HepG2 (cell line): ENCODE measurements around the gene INO80. TPM values are rescaled to one million over a fixed set of nuclear protein-coding genes. Genes with fewer than 3 reads are reported as not detected.

ENCODE experiments used
- ATF7-NPFF ChIP-seq: sonication (generic); formaldehyde crosslinking; IDR thresholded peaks from 2 replicates; pipeline ENCODE4 v1.8.1; 2023; ENCODE audit warnings: mild to moderate bottlenecking, low read depth, missing genetic modification reagents, moderate library complexity
- EEA1 ChIP-seq: sonication (generic); formaldehyde crosslinking; IDR thresholded peaks from 2 replicates; pipeline ENCODE4 v1.5.1; 2020; ENCODE audit warnings: mild to moderate bottlenecking, missing genetic modification reagents, borderline replicate concordance
- FOXP1 ChIP-seq, 2 experiments: fragments of 450-650 bp in 1 of 2; IDR thresholded peaks; 2 replicates each; pipeline ENCODE4 v1.6.1; 2017 to 2018; ENCODE audit warnings: antibody characterized with exemption in 1 of 2
- HMGXB4 ChIP-seq, 2 experiments: sonication (generic) in 1 of 2; formaldehyde crosslinking in 1 of 2; IDR thresholded peaks; 2 replicates each; pipeline versions ENCODE4 v1.4.0 to v1.6.1; 2018 to 2020; ENCODE audit warnings: missing genetic modification reagents in 2 of 2, borderline replicate concordance in 1 of 2, low read depth in 1 of 2, mild to moderate bottlenecking in 1 of 2, missing biosample characterization in 1 of 2
- HOMEZ ChIP-seq: IDR thresholded peaks from 2 replicates; pipeline ENCODE4 v1.6.1; 2016; ENCODE audit warnings: low read depth
- MBNL3 ChIP-seq: fragments of 250-450 bp; sonication (Bioruptor Pico); conservative IDR thresholded peaks from 2 replicates; pipeline ENCODE4 v1.8.0; 2022; ENCODE audit warnings: mild to moderate bottlenecking, inconsistent platforms
- NBN ChIP-seq: fragments of 450-650 bp; conservative IDR thresholded peaks from 2 replicates; pipeline ENCODE4 v1.6.1; 2017
- PHF21A ChIP-seq: sonication (generic); formaldehyde crosslinking; IDR thresholded peaks from 2 replicates; pipeline ENCODE4 v1.5.0; 2020; ENCODE audit warnings: mild to moderate bottlenecking, missing genetic modification reagents
- RARA ChIP-seq: IDR thresholded peaks from 2 replicates; pipeline ENCODE4 v1.6.1; 2016; ENCODE audit warnings: missing genetic modification reagents, missing compliant biosample characterization
- SNAI1 ChIP-seq: sonication (generic); formaldehyde crosslinking; IDR thresholded peaks from 2 replicates; pipeline ENCODE4 v1.5.0; 2020; ENCODE audit warnings: mild to moderate bottlenecking, missing genetic modification reagents, borderline replicate concordance
- ZBTB1 ChIP-seq: sonication (generic); formaldehyde crosslinking; IDR thresholded peaks from 2 replicates; pipeline ENCODE4 v1.4.0; 2020; ENCODE audit warnings: missing genetic modification reagents, borderline replicate concordance
- ZBTB33 ChIP-seq: sonication (generic); formaldehyde crosslinking; IDR thresholded peaks from 2 replicates; pipeline ENCODE4 v1.4.0; 2020; ENCODE audit warnings: missing genetic modification reagents
- ZEB1 ChIP-seq: IDR thresholded peaks from 2 replicates; pipeline ENCODE4 v1.6.1; 2012; ENCODE audit warnings: mild to moderate bottlenecking, low read depth, inconsistent platforms; ENCODE audit not compliant: insufficient replicate concordance
- ZFP36 ChIP-seq: fragments of 150-350 bp; IDR thresholded peaks from 2 replicates; pipeline ENCODE4 v1.6.1; 2018; ENCODE audit warnings: borderline replicate concordance, low read length, low read depth; ENCODE audit not compliant: partially characterized antibody
- ZFP62 ChIP-seq: sonication (generic); formaldehyde crosslinking; IDR thresholded peaks from 2 replicates; pipeline ENCODE4 v1.4.0; 2020; ENCODE audit warnings: missing genetic modification reagents
- ZNF501 ChIP-seq: sonication (generic); formaldehyde crosslinking; IDR thresholded peaks from 2 replicates; pipeline ENCODE4 v1.5.1; 2020; ENCODE audit warnings: mild to moderate bottlenecking, moderate library complexity, missing genetic modification reagents
- ZNF563 ChIP-seq: sonication (generic); formaldehyde crosslinking; IDR thresholded peaks from 2 replicates; pipeline ENCODE4 v1.8.0; 2022; ENCODE audit warnings: mild to moderate bottlenecking, moderate library complexity, missing genetic modification reagents
- ZNF652 ChIP-seq: IDR thresholded peaks from 2 replicates; pipeline ENCODE4 v1.6.1; 2016; ENCODE audit warnings: low read depth, borderline replicate concordance
- ZNF687 ChIP-seq: sonication (generic); formaldehyde crosslinking; IDR thresholded peaks from 2 replicates; pipeline ENCODE4 v1.5.1; 2020; ENCODE audit warnings: mild to moderate bottlenecking, missing genetic modification reagents, moderate library complexity
- polyA plus RNA-seq, 8 experiments: library from polyadenylated mRNA; depleted of rRNA in 3 of 8; stranded (reverse) in 7 of 8; unstranded in 1 of 8; fragments of >200 nt; fragmentation: Illumina TruSeq in 4 of 8; extraction: Trizol in 4 of 8; gene quantifications; 2 replicates each; pipeline versions ENCODE4 v1.2.1 to v1.2.3, GENCODE V29; 2011 to 2016; ENCODE audit warnings: low read depth in 4 of 8, missing spikeins in 1 of 8, mixed read lengths in 1 of 8; ENCODE audit not compliant: insufficient read depth in 1 of 8
- total RNA-seq, 5 experiments: library from RNA; depleted of rRNA; stranded (reverse); fragments of >200 nt; fragmentation: Illumina TruSeq; extraction: Trizol; gene quantifications; 2 replicates each; pipeline ENCODE4 v1.2.3, GENCODE V29; 2016; ENCODE audit warnings: low read depth in 1 of 5

The INO80 gene
- total and polyA plus RNA-seq, 2 of the 13 experiments (the other 11 are each of a cell fraction or from before 2014, with no cell fraction given) = 3.6 to 14.8 TPM

- TF ChIP-seq ZNF687 (peak; percentile 71), PHF21A (CRISPR knock-in tag) (peak; percentile 85), HMGXB4 (CRISPR knock-in tag; IDR thresholded peaks at IDR 0.05; ENCODE audit: borderline replicate concordance in 1 of 2, low read depth in 1 of 2) (peak in 1 of 2 experiments; percentile 36; a peak in 1 of 4 replicates), ATF7-NPFF (CRISPR knock-in tag) (no peak), EEA1 (0 out of 2 replicates have a peak, but pooled peaks have one; percentile 32), MBNL3 (CRISPR knock-in tag) (no peak), ZBTB1 (no peak), ZNF501 (0 out of 2 replicates have a peak, but pooled peaks have one; percentile 53), ZBTB33 (CRISPR knock-in tag) (no peak), ZNF652 (CRISPR knock-in tag) (peak; percentile 79; the same call in 1 of the 2 replicates), ZFP62 (CRISPR knock-in tag) (no peak), SNAI1 (CRISPR knock-in tag) (0 out of 2 replicates have a peak, but pooled peaks have one; percentile 33), ZEB1 (peak; percentile 96), FOXP1 (IDR thresholded peaks at IDR 0.05) (no peak), FOXP1 (CRISPR knock-in tag; IDR thresholded peaks at IDR 0.05) (peak; percentile 45), HOMEZ (CRISPR knock-in tag) (no peak), RARA (CRISPR knock-in tag) (peak; percentile 64), ZNF563 (CRISPR knock-in tag) (no peak), ZFP36 (no peak), NBN (no peak)
Observed at GRCh38 chr15:40932649-40933516, 183.2 kb downstream of the INO80 start (continued).
